DND-41 (cell line): ENCODE results near the gene AGAP1.

Source experiments
- ATAC-seq: fragments of 200-7000 bp; cut with Tn5 transposase; 3 replicates; pipeline ENCODE4 v1.9.1; 2021; ENCODE audit warnings: low read depth; ENCODE audit not compliant: insufficient read depth
- DNase-seq: peaks from one replicate; pipeline ENCODE4 v3.0.0-alpha.2; 2020
- H2AFZ ChIP-seq: 2 replicates; pipeline ENCODE4 v1.6.0; 2012; ENCODE audit warnings: low read depth, low read length
- H3K27ac ChIP-seq: 2 replicates; pipeline ENCODE4 v1.5.1; 2012; ENCODE audit warnings: low read length, inconsistent platforms
- H3K27me3 ChIP-seq: fragments of 200-600 bp; sonication (generic); 2 replicates; pipeline ENCODE4 v1.6.0; 2012; ENCODE audit warnings: low read length, mild to moderate bottlenecking, inconsistent platforms; ENCODE audit not compliant: insufficient read depth, poor library complexity
- H3K36me3 ChIP-seq: 2 replicates; pipeline ENCODE4 v1.5.1; 2012; ENCODE audit warnings: low read length, inconsistent platforms; ENCODE audit not compliant: insufficient read depth
- H3K4me1 ChIP-seq: 2 replicates; pipeline ENCODE4 v1.5.1; 2012; ENCODE audit warnings: mild to moderate bottlenecking, low read length; ENCODE audit not compliant: insufficient read depth
- H3K4me2 ChIP-seq: 2 replicates; pipeline ENCODE4 v1.6.0; 2012; ENCODE audit warnings: mild to moderate bottlenecking, moderate library complexity, low read length, inconsistent platforms; ENCODE audit not compliant: insufficient read depth
- H3K4me3 ChIP-seq, 2 experiments: fragments of 200-600 bp in 1 of 2; shearing (Covaris generic) in 1 of 2; 2 replicates each; pipeline ENCODE4 v1.5.1; 2012 to 2016; ENCODE audit warnings: inconsistent platforms in 2 of 2, low read length in 2 of 2, mild to moderate bottlenecking in 2 of 2, low read depth in 1 of 2, moderate library complexity in 1 of 2
- H3K79me2 ChIP-seq: 2 replicates; pipeline ENCODE4 v1.6.0; 2012; ENCODE audit warnings: low read length, inconsistent platforms; ENCODE audit not compliant: insufficient read depth
- H3K9ac ChIP-seq: 2 replicates; pipeline ENCODE4 v1.6.0; 2012; ENCODE audit warnings: low read depth, mild to moderate bottlenecking, inconsistent platforms, low read length, moderate library complexity
- H3K9me3 ChIP-seq: 2 replicates; pipeline ENCODE4 v1.5.1; 2012; ENCODE audit warnings: low read length, moderate library complexity, mild to moderate bottlenecking, inconsistent platforms; ENCODE audit not compliant: insufficient read depth, severe bottlenecking
- H4K20me1 ChIP-seq: 2 replicates; pipeline ENCODE4 v1.6.0; 2012; ENCODE audit warnings: low read length; ENCODE audit not compliant: insufficient read depth
- CTCF ChIP-seq: IDR thresholded peaks from 2 replicates; pipeline ENCODE4 v1.5.1; 2012; ENCODE audit warnings: borderline replicate concordance, low read length, moderate library complexity, mild to moderate bottlenecking; ENCODE audit not compliant: poor library complexity, severe bottlenecking; ENCODE audit errors: extremely low read depth
- EZH2 ChIP-seq: IDR thresholded peaks from 3 replicates; pipeline ENCODE4 v1.6.1; 2012; ENCODE audit warnings: borderline replicate concordance, low read depth, mild to moderate bottlenecking, moderate library complexity, low read length, inconsistent platforms; ENCODE audit not compliant: severe bottlenecking

AGAP1 gene

DNA sequence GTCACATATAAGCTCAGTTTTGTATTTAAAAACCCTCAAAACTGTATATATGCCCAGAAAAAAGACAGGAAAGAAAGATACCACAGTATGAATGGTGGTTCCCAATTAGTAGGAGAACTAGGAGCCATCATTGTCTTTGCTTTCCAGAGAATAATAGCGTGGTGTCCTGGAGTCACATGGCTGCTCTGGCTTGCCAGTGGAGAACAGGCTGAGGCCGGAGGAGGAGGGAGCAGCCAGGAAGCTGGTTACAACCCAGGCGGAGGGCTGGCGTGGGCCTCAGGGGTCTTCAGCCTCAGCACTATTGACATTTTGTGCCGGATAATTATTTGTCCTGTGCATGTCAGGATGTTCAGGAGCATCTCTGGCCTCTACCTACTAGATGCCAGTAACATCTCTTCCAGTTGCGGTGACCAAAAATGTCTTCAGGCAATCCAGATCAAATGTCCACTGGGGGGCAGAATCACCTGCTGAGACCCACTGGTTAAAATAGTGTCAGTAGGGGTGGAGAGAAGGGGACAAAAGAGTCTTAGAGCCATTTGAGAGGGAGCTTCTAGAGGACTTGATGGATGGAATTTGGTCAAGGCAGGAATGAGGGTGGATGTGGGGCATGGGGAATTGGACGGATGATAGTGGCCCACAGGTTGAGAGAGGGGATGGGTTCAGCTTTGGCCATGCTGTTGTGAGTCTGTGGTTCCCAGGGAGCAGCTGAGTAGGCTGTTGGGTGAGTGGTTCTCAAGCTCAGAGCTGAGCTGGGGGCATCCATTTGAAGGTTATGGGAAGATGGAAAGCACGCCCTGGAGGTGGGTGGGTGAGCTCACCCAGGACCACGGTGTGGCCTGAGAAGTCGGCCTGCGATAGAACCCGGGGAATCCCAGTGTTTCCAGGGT is 144.9 kb downstream of the AGAP1 start:
- H3K4me1 ChIP-seq: no peaks in the 10 kb centered on the region
- H3K4me2 ChIP-seq: no peak overlapping the region
- DNase-seq (no peak), ATAC-seq (no peak)
- no peak for TF ChIP-seq EZH2
- peak; percentile 29 for TF ChIP-seq CTCF
- H2AFZ ChIP-seq: no peak overlapping the region
- H3K9me3 ChIP-seq: no peaks in the 10 kb centered on the region
- H3K27ac ChIP-seq: no peak overlapping the region
- no peak overlapping the region for H3K9ac ChIP-seq
- no peak overlapping the region for H3K4me3 ChIP-seq
- H3K79me2 ChIP-seq: no peaks in the 10 kb centered on the region
- H3K36me3 ChIP-seq: no peaks in the 10 kb centered on the region
- H3K27me3 ChIP-seq: peaks cover 15% of the 10 kb centered on the region
- H4K20me1 ChIP-seq: no peaks in the 10 kb centered on the region

DNA sequence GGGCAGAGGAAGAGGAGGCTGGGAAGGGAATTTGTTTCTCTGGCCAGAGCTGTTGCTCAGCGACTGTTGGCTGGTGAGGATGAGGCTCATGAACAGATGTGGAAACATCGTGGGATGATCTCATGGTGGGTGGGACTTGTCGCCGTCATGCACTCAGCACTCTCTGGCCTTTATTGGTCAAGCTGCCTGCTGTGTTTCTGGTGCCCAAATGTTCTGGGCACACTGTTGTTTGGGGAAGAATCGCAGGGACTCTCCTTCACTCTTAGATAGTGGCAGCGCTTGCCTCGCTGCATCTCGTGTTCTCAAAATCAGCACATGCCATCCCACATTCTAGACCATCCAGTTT is 145.6 kb downstream of the AGAP1 start:
- H3K4me3 ChIP-seq: no peak overlapping the region
- no peak overlapping the region for H3K9ac ChIP-seq
- H3K36me3 ChIP-seq: no peaks in the 10 kb centered on the region
- H3K9me3 ChIP-seq: no peaks in the 10 kb centered on the region
- no peak for DNase-seq
- ATAC-seq: no peak
- no peaks in the 10 kb centered on the region for H3K4me1 ChIP-seq
- no peak overlapping the region for H3K27ac ChIP-seq
- H4K20me1 ChIP-seq: no peaks in the 10 kb centered on the region
- TF ChIP-seq CTCF: no peak
- no peak for TF ChIP-seq EZH2
- no peak overlapping the region for H2AFZ ChIP-seq
- H3K79me2 ChIP-seq: no peaks in the 10 kb centered on the region
- no peak overlapping the region for H3K4me2 ChIP-seq
- peaks cover 16% of the 10 kb centered on the region for H3K27me3 ChIP-seq

GRCh38 chr2:235639885-235640284 is 146.0 kb downstream of the AGAP1 start:
- no peak overlapping the region for H2AFZ ChIP-seq
- H3K36me3 ChIP-seq: no peaks in the 10 kb centered on the region
- no peaks in the 10 kb centered on the region for H3K79me2 ChIP-seq
- DNase-seq (no peak), ATAC-seq (no peak)
- peaks cover 18% of the 10 kb centered on the region for H3K27me3 ChIP-seq
- H3K27ac ChIP-seq: no peak overlapping the region
- TF ChIP-seq EZH2 (no peak), CTCF (no peak)
- H3K9ac ChIP-seq: no peak overlapping the region
- no peaks in the 10 kb centered on the region for H4K20me1 ChIP-seq
- H3K4me3 ChIP-seq: no peak overlapping the region
- no peak overlapping the region for H3K4me2 ChIP-seq
- no peaks in the 10 kb centered on the region for H3K4me1 ChIP-seq
- H3K9me3 ChIP-seq: no peaks in the 10 kb centered on the region
